Vagina (tissue), 2 donors: ENCODE results near the gene KRT71. TPM values are rescaled to one million over a fixed set of nuclear protein-coding genes. Genes with fewer than 3 reads are reported as not detected.

ENCODE experiments used
- DNase-seq, 2 donors: peaks; one replicate each; pipeline ENCODE4 v3.0.0-alpha.2; 2017; ENCODE audit errors: extremely low spot score in 2 of 2
- H3K27ac ChIP-seq: fragments of 200-600 bp; sonication (generic); one replicate; pipeline ENCODE4 v1.5.1; 2019
- H3K27me3 ChIP-seq: fragments of 200-600 bp; sonication (generic); one replicate; pipeline ENCODE4 v1.5.1; 2019
- H3K36me3 ChIP-seq, 2 donors: fragments of 200-600 bp; sonication (generic); one replicate each; pipeline ENCODE4 v1.5.1; 2017 to 2019
- H3K4me1 ChIP-seq: fragments of 200-600 bp; sonication (generic); one replicate; pipeline ENCODE4 v1.5.1; 2019
- H3K4me3 ChIP-seq, 2 donors: fragments of 200-600 bp; sonication (generic); 1 replicate in 1 of 2; 2 replicates in 1 of 2; pipeline ENCODE4 v1.5.1; 2016 to 2019
- H3K9me3 ChIP-seq: fragments of 200-600 bp; sonication (generic); one replicate; pipeline ENCODE4 v1.5.1; 2019
- CTCF ChIP-seq, 3 experiments: fragments of 450-650 bp in 2 of 3; fragments of 200-600 bp in 1 of 3; sonication (generic) in 1 of 3; IDR thresholded peaks; one replicate each; pipeline ENCODE4 v1.5.1; 2017 to 2019; ENCODE audit warnings: antibody characterized with exemption in 3 of 3, mild to moderate bottlenecking in 2 of 3, moderate library complexity in 2 of 3
- POLR2A ChIP-seq, 2 donors: fragments of 450-650 bp; IDR thresholded peaks; one replicate each; pipeline ENCODE4 v1.6.1; 2017; ENCODE audit warnings: antibody characterized with exemption in 2 of 2, mild to moderate bottlenecking in 2 of 2, moderate library complexity in 2 of 2
- POLR2AphosphoS5 ChIP-seq, 2 donors: sonication (generic); formaldehyde crosslinking; IDR thresholded peaks; one replicate each; pipeline ENCODE4 v1.9.0; 2017; ENCODE audit warnings: antibody characterized with exemption in 2 of 2, mild to moderate bottlenecking in 2 of 2, low read depth in 1 of 2; ENCODE audit not compliant: insufficient read depth in 1 of 2
- intact Hi-C: fragments of 100-400 bp; cut with DNase I; formaldehyde crosslinking; loops from one replicate; pipeline ENCODE4 v1.15.1; 2023
- total RNA-seq: library from RNA; depleted of rRNA; stranded (reverse); fragments of >200 nt; gene quantifications from one replicate; pipeline ENCODE4 v1.2.3, GENCODE V29; 2016

KRT71 gene
- total RNA-seq, 1 donor from 2014 or later = not detected

- intact Hi-C loops = no loop called here
- Histone ChIP-seq H3K4me3 (no peak overlapping the region), H3K9me3 (no peaks in the 10 kb centered on the region), H3K27ac (no peak overlapping the region), H3K27me3 (no peaks in the 10 kb centered on the region), H3K36me3 (no peaks in the 10 kb centered on the region), H3K4me1 (no peaks in the 10 kb centered on the region)
- DNase-seq = no peak
- no peak for TF ChIP-seq POLR2A (IDR thresholded peaks at IDR 0.05)
- no peak for TF ChIP-seq POLR2AphosphoS5 (IDR thresholded peaks at IDR 0.05; ENCODE audit: insufficient read depth in 1 of 2, low read depth in 1 of 2)
- no peak for TF ChIP-seq CTCF (IDR thresholded peaks at IDR 0.05)
Measured at GRCh38 chr12:52585946-52586345, 33.0 kb upstream of the KRT71 start.

GRCh38 chr12:52585066-52585465 lies 32.1 kb upstream of the KRT71 start:
- H3K27ac ChIP-seq = no peak overlapping the region
- no peaks in the 10 kb centered on the region for H3K9me3 ChIP-seq
- no peaks in the 10 kb centered on the region for H3K36me3 ChIP-seq
- DNase-seq = no peak
- intact Hi-C loops = no loop called here
- TF ChIP-seq POLR2A (IDR thresholded peaks at IDR 0.05) (no peak), POLR2AphosphoS5 (IDR thresholded peaks at IDR 0.05; ENCODE audit: insufficient read depth in 1 of 2, low read depth in 1 of 2) (no peak), CTCF (IDR thresholded peaks at IDR 0.05) (no peak)
- no peaks in the 10 kb centered on the region for H3K4me1 ChIP-seq
- H3K4me3 ChIP-seq = no peak overlapping the region
- no peaks in the 10 kb centered on the region for H3K27me3 ChIP-seq

- H3K4me3 ChIP-seq = no peak overlapping the region
- no peaks in the 10 kb centered on the region for H3K36me3 ChIP-seq
- no peaks in the 10 kb centered on the region for H3K9me3 ChIP-seq
- DNase-seq = no peak
- no peaks in the 10 kb centered on the region for H3K27me3 ChIP-seq
- no peaks in the 10 kb centered on the region for H3K4me1 ChIP-seq
- intact Hi-C loops = loop anchor here (5.0 kb wide), 1 partner anchor 293 kb away; no protein-coding TSS in a partner anchor
- no peak overlapping the region for H3K27ac ChIP-seq
- TF ChIP-seq CTCF (IDR thresholded peaks at IDR 0.05) = no peak
- no peak for TF ChIP-seq POLR2AphosphoS5 (IDR thresholded peaks at IDR 0.05; ENCODE audit: insufficient read depth in 1 of 2, low read depth in 1 of 2)
- no peak for TF ChIP-seq POLR2A (IDR thresholded peaks at IDR 0.05)
Measured at GRCh38 chr12:52584156-52584682, 31.3 kb upstream of the KRT71 start.

- H3K4me3 ChIP-seq = no peak overlapping the region
- H3K27me3 ChIP-seq = no peaks in the 10 kb centered on the region
- H3K27ac ChIP-seq = no peak overlapping the region
- intact Hi-C loops = loop anchor here (5.0 kb wide), 1 partner anchor 294 kb away; no protein-coding TSS in a partner anchor
- no peaks in the 10 kb centered on the region for H3K4me1 ChIP-seq
- no peak for DNase-seq
- no peaks in the 10 kb centered on the region for H3K36me3 ChIP-seq
- TF ChIP-seq CTCF (IDR thresholded peaks at IDR 0.05) = peak; percentile 39 to 71 (median 63)
- no peak for TF ChIP-seq POLR2A (IDR thresholded peaks at IDR 0.05)
- no peaks in the 10 kb centered on the region for H3K9me3 ChIP-seq
Measured at GRCh38 chr12:52582971-52583456, 30.1 kb upstream of the KRT71 start.

GRCh38 chr12:52582486-52582885 lies 29.5 kb upstream of the KRT71 start:
- H3K4me1 ChIP-seq = no peaks in the 10 kb centered on the region
- no peak overlapping the region for H3K27ac ChIP-seq
- no peak for DNase-seq
- no peaks in the 10 kb centered on the region for H3K27me3 ChIP-seq
- H3K4me3 ChIP-seq = no peak overlapping the region
- H3K9me3 ChIP-seq = no peaks in the 10 kb centered on the region
- TF ChIP-seq POLR2A (IDR thresholded peaks at IDR 0.05) (no peak), POLR2AphosphoS5 (IDR thresholded peaks at IDR 0.05; ENCODE audit: insufficient read depth in 1 of 2, low read depth in 1 of 2) (no peak), CTCF (IDR thresholded peaks at IDR 0.05) (no peak)
- intact Hi-C loops = loop anchor here (5.0 kb wide), 1 partner anchor 295 kb away; no protein-coding TSS in a partner anchor
- no peaks in the 10 kb centered on the region for H3K36me3 ChIP-seq
